Measurements from ENCODE around the gene VSIR.

GRCh38 chr10:71714592-71714991, 58.7 kb downstream of the VSIR start:
- TF ChIP-seq POLR2A (IDR thresholded peaks at IDR 0.05), result no peak
- no peak for TF ChIP-seq CTCF (IDR thresholded peaks at IDR 0.05)
